NCI-H2107 treated with DMSO at 0.1 percent for 48 hours (cell line): ENCODE data around the gene OR2H1.
"Not testable (repeated sequence)": the region's sequence is repeated elsewhere in the genome, so short reads cannot be mapped to it uniquely, and the experiment has no call there.

Experiments used
- DNase-seq: peaks from one replicate; lab custom pipeline; 2025; ENCODE audit not compliant: unreplicated experiment; lab: John Stamatoyannopoulos, UW

The OR2H1 gene

GRCh38 chr6:29456971-29457370 is at the start of gene OR2H1, which contains the start of gene OR11A1:
Gene OR2H1, plus strand, starts transcription at chr6:29457155. Its CDS starts 4,615 bp downstream, at chr6:29461770.
Gene OR11A1, minus strand, starts transcription at chr6:29457071. Its CDS starts 29,430 bp downstream, at chr6:29427641.
- DNase-seq, result no peak

GRCh38 chr6:29414588-29414987 is 42.4 kb upstream of the OR2H1 start, which contains the start of gene OR12D1:
Gene OR12D1, plus strand, starts transcription at chr6:29414928.
- DNase-seq, result no peak

- DNase-seq, result no peak
Observed at GRCh38 chr6:29419516-29419915, 37.4 kb upstream of the OR2H1 start.

- DNase-seq, result no peak
Observed at GRCh38 chr6:29424168-29424567, 32.8 kb upstream of the OR2H1 start.

GRCh38 chr6:29424575-29424974 is 32.4 kb upstream of the OR2H1 start:
- DNase-seq, result no peak

- no peak for DNase-seq
Observed at GRCh38 chr6:29425075-29425474, 31.9 kb upstream of the OR2H1 start.

- no peak for DNase-seq
Observed at GRCh38 chr6:29426654-29427053, 30.3 kb upstream of the OR2H1 start.

GRCh38 chr6:29436730-29437129 is 20.2 kb upstream of the OR2H1 start:
- not testable (repeated sequence) for DNase-seq

GRCh38 chr6:29439006-29439405 is 17.9 kb upstream of the OR2H1 start, which contains the start of gene OR10C1:
Gene OR10C1, plus strand, starts transcription at chr6:29439306. Its CDS starts 710 bp downstream, at chr6:29440016.
- DNase-seq, result no peak

- DNase-seq, result no peak
Observed at GRCh38 chr6:29442719-29443118, 14.2 kb upstream of the OR2H1 start.

- not testable (repeated sequence) for DNase-seq
Observed at GRCh38 chr6:29444031-29444430, 12.9 kb upstream of the OR2H1 start.

- no peak for DNase-seq
Observed at GRCh38 chr6:29447670-29448069, 9.3 kb upstream of the OR2H1 start.

GRCh38 chr6:29451471-29452193 is 5.3 kb upstream of the OR2H1 start:
- no peak for DNase-seq

- DNase-seq, result no peak
Observed at GRCh38 chr6:29461021-29461814, 4.3 kb downstream of the OR2H1 start.

- DNase-seq, result no peak
Observed at GRCh38 chr6:29462022-29462421, 5.1 kb downstream of the OR2H1 start.

GRCh38 chr6:29465279-29465678 is 8.3 kb downstream of the OR2H1 start:
- no peak for DNase-seq

GRCh38 chr6:29465801-29466200 is 8.8 kb downstream of the OR2H1 start:
- no peak for DNase-seq

GRCh38 chr6:29466241-29466640 is 9.3 kb downstream of the OR2H1 start:
- no peak for DNase-seq

GRCh38 chr6:29474996-29475395 is 18.0 kb downstream of the OR2H1 start:
- no peak for DNase-seq

GRCh38 chr6:29477923-29478450 is 21.0 kb downstream of the OR2H1 start:
- DNase-seq, result no peak

- no peak for DNase-seq
Observed at GRCh38 chr6:29478740-29479139, 21.8 kb downstream of the OR2H1 start.

GRCh38 chr6:29479560-29479959 is 22.6 kb downstream of the OR2H1 start:
- no peak for DNase-seq
